Fibroblast of pulmonary artery (primary cell): Measurements from ENCODE around the gene TPSAB1.

Experiments
- DNase-seq: peaks from one replicate; pipeline ENCODE4 v3.0.0-alpha.2; 2010; ENCODE audit warnings: low read depth
- H3K4me3 ChIP-seq: replicated peaks from 2 replicates; pipeline ENCODE4 v1.5.1; 2011; ENCODE audit warnings: low read depth, mild to moderate bottlenecking, control low read depth, low read length, moderate library complexity
- CTCF ChIP-seq: IDR thresholded peaks from 2 replicates; pipeline ENCODE4 v1.5.1; 2011; ENCODE audit warnings: mild to moderate bottlenecking, control low read depth, low read length, inconsistent platforms; ENCODE audit errors: missing control alignments

TPSAB1 gene

GRCh38 chr16:1277617-1278282 lies 37.2 kb downstream of the TPSAB1 start:
- no peak for TF ChIP-seq CTCF
- no peak overlapping the region for H3K4me3 ChIP-seq
- DNase-seq = no peak

GRCh38 chr16:1278477-1278876 lies 38.0 kb downstream of the TPSAB1 start:
- no peak overlapping the region for H3K4me3 ChIP-seq
- DNase-seq = no peak
- no peak for TF ChIP-seq CTCF

GRCh38 chr16:1279081-1279944 lies 38.8 kb downstream of the TPSAB1 start:
- no peak overlapping the region for H3K4me3 ChIP-seq
- TF ChIP-seq CTCF = no peak
- DNase-seq = no peak

- no peak for TF ChIP-seq CTCF
- DNase-seq = no peak
- H3K4me3 ChIP-seq = no peak overlapping the region
These were observed 39.6 kb downstream of the TPSAB1 start for GRCh38 chr16:1279945-1280589.

GRCh38 chr16:1280783-1281182 lies 40.3 kb downstream of the TPSAB1 start:
- TF ChIP-seq CTCF = no peak
- H3K4me3 ChIP-seq = no peak overlapping the region
- DNase-seq = no peak

GRCh38 chr16:1281517-1281916 lies 41.0 kb downstream of the TPSAB1 start:
- no peak for TF ChIP-seq CTCF
- no peak overlapping the region for H3K4me3 ChIP-seq
- no peak for DNase-seq
